GM19240 (cell line): Measurements from ENCODE around the gene GALNT15.

Experiments used
- DNase-seq: peaks from one replicate; pipeline ENCODE4 v3.0.0; 2011; ENCODE audit warnings: low spot score; ENCODE audit not compliant: insufficient read length

The GALNT15 gene

GRCh38 chr3:16168211-16168610, 6.3 kb upstream of the GALNT15 start:
- DNase-seq, result no peak

GRCh38 chr3:16171009-16171408, 3.5 kb upstream of the GALNT15 start:
- DNase-seq, result no peak

- DNase-seq, result no peak
These were observed 2.7 kb upstream of the GALNT15 start for GRCh38 chr3:16171825-16172224.

GRCh38 chr3:16173283-16174025, 1.0 kb upstream of the GALNT15 start:
- no peak for DNase-seq

- no peak for DNase-seq
These were observed 489 bp upstream of the GALNT15 start for GRCh38 chr3:16174026-16174355.

- no peak for DNase-seq
These were observed 759 bp downstream of the GALNT15 start for GRCh38 chr3:16174976-16175901.

- no peak for DNase-seq
These were observed 2.0 kb downstream of the GALNT15 start for GRCh38 chr3:16176391-16177030.

- no peak for DNase-seq
These were observed 2.9 kb downstream of the GALNT15 start for GRCh38 chr3:16177382-16177781.

GRCh38 chr3:16177962-16178627, 3.6 kb downstream of the GALNT15 start:
- peak; percentile 65 for DNase-seq

GRCh38 chr3:16178628-16178988, 4.1 kb downstream of the GALNT15 start:
- DNase-seq, result no peak

- no peak for DNase-seq
These were observed 4.8 kb downstream of the GALNT15 start for GRCh38 chr3:16179261-16179660.

GRCh38 chr3:16179771-16180736, 5.6 kb downstream of the GALNT15 start:
- no peak for DNase-seq

GRCh38 chr3:16180737-16181134, 6.3 kb downstream of the GALNT15 start:
- no peak for DNase-seq

GRCh38 chr3:16181361-16181760, 6.9 kb downstream of the GALNT15 start:
- DNase-seq, result no peak

- no peak for DNase-seq
These were observed 7.7 kb downstream of the GALNT15 start for GRCh38 chr3:16182183-16182582.

GRCh38 chr3:16182612-16183011, 8.1 kb downstream of the GALNT15 start:
- no peak for DNase-seq

GRCh38 chr3:16183082-16183481, 8.6 kb downstream of the GALNT15 start:
- DNase-seq, result no peak

- no peak for DNase-seq
These were observed 9.3 kb downstream of the GALNT15 start for GRCh38 chr3:16183601-16184270.

GRCh38 chr3:16186086-16186485, 11.6 kb downstream of the GALNT15 start:
- no peak for DNase-seq

- DNase-seq, result no peak
These were observed 12.1 kb downstream of the GALNT15 start for GRCh38 chr3:16186565-16186964.
